ENCODE data around the gene IRF4. TPM values are rescaled to one million over a fixed set of nuclear protein-coding genes. Genes with fewer than 3 reads are reported as not detected.

Gene IRF4
- polyA plus RNA-seq, 4 donors, result 0.14 to 0.23 (median 0.17) TPM

- DNase-seq (ENCODE audit: low read depth in 4 of 4, low spot score in 3 of 4), result no peak
Measured at GRCh38 chr6:379410-380181, 12.0 kb upstream of the IRF4 start.

DNA sequence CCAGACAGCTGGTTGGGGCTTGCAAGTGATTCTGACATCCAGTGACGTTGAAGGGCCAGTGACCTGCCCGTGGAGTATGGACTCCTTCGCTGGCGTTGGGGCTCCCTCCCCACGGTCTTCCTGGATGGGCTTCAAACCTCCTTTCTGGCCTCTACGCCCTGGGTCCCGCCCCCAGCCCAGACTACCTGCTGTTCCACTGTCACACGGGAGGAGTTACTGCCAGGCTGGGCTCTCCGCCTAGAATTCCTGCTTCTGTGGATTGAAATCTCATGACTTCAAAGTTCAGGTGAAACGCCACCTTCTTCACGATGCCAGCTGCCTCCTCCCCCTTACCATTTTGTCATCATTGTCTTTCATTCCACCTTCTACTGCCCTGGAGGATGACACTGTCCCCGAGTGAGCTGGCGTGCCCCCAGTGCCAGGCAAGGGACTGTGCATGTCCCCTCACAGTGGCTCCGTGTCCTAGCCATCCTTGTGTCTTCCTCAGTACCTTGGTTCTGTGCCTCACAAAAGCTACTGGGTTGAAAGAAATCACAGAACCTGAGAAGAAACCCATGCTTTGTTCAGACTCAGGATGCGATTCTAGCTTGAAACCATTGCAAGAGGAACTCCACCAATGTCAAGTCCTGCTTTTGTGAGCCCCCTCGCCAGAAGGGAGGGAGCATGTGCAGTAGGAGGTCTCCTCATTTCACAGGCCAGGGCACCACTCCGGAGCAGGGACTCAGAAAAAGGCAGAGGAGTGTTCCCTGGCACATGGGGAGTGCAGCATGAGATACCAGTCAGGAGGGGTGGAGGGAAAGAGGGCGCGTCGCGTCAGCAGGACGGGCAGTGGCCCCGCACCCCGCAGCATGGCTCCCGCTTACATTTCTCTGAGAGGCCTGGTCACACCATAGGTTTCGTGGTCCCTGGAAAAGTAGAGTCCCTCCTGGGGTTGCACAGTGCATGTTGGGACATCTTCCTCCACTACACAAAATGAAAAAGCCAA lies 11.0 kb upstream of the IRF4 start:
- no peak for DNase-seq (ENCODE audit: low read depth in 4 of 4, low spot score in 3 of 4)

DNA sequence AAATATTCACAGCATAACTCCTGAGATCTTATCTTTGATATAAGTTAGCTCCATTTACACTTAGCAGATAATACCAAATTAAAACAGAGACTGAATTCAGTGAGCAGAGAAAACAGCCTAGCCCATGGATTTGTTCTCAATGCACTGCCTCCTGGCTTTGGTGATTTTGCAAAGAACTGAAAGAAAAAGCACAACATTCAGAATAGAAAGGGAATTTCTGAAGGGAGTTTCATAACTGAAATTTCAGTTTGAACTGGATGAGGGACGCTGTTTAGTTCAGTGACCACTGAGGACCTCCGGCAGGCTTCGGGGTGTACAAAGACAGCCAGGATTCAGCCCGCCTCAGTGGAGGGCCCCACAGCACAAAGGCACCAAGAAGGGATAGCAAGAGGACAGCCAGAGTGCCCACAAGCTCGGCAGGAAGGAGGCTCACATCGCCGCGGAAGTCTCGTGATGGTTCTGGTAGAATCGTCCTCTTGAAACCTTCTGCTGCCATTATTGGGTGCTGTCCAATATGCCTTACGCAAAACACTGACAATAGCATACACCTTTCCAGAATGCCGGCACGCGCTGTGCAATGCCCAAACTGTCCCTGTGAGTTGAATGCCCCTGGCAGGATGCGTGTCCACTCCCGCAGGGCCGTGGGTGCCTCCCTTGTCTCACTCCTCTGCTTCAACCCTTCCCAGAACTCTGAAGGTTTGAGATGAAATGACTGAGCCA lies 9.7 kb upstream of the IRF4 start:
- no peak for DNase-seq (ENCODE audit: low read depth in 4 of 4, low spot score in 3 of 4)

DNA sequence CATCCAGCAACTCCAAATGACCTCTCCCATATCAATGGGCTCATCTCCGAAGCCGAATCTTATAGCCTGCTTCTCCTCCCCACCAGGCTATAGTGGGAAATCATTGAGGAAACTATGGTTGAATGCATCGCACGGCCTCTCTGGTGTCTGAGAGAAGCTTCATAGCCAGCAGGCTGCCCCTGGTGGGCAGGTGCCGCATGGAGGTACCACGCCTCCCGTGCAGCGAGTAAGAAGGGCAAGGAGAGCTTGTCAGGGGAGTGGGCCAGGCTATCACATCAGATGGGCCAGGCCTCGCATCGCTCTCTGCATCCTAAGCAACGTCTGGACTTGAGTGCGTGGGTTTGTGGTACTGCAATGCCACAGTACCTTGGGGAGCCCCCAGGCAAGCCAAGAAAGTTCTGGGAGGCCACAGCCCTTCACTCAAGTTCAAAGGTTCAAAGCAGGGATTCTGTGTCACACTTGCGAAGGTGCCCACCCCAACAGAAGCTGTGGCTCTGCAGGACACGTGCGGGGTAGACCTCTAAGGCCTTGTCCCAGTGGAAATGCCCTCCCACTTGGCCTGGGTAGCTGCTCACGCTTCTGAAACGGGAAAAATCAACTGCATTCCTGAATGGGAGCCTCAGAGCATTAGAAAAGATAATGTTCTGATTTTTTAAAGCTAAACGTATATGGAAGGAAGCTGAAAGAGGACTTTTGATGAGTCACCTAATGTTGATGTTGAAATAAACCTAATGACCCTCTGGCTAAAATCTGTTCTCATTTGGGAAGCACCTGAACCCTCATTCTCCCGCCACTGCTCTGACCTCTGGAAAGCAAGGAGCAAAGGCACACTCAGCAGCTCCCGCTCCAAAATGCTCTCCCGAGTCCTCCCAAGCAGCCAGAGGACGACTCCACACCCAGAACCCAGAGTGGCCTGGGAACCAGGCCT lies 8.4 kb upstream of the IRF4 start:
- DNase-seq (ENCODE audit: low read depth in 4 of 4, low spot score in 3 of 4), result no peak

GRCh38 chr6:383856-384255 lies 7.7 kb upstream of the IRF4 start:
- no peak for DNase-seq (ENCODE audit: low read depth in 4 of 4, low spot score in 3 of 4)

- DNase-seq (ENCODE audit: low read depth in 4 of 4, low spot score in 3 of 4), result no peak
Measured at GRCh38 chr6:384898-385297, 6.7 kb upstream of the IRF4 start.

DNA sequence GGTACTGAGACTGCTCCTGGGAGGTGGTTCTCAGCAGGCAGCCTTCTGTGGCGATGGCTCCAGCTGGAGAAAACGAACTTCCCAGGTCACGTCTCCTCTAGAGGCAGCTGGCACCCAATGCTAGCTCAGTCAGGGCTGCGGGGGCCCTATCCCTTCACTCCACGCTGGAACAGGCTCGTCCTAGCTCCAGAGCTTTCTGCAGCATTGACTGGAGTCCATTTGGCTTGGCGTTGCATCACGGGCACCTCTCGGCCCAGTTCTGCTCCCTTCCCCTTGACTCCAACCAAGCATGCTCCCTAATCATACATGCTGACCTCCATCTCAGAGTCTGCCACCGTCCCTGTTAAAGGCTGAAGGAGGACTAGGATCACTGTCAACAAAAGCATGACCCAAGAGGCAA lies 5.9 kb upstream of the IRF4 start:
- DNase-seq (ENCODE audit: low read depth in 4 of 4, low spot score in 3 of 4), result no peak

GRCh38 chr6:386688-387266 lies 4.8 kb upstream of the IRF4 start:
- no peak for DNase-seq (ENCODE audit: low read depth in 4 of 4, low spot score in 3 of 4)

- DNase-seq (ENCODE audit: low read depth in 4 of 4, low spot score in 3 of 4), result no peak
Measured at GRCh38 chr6:387293-387741, 4.2 kb upstream of the IRF4 start.

DNA sequence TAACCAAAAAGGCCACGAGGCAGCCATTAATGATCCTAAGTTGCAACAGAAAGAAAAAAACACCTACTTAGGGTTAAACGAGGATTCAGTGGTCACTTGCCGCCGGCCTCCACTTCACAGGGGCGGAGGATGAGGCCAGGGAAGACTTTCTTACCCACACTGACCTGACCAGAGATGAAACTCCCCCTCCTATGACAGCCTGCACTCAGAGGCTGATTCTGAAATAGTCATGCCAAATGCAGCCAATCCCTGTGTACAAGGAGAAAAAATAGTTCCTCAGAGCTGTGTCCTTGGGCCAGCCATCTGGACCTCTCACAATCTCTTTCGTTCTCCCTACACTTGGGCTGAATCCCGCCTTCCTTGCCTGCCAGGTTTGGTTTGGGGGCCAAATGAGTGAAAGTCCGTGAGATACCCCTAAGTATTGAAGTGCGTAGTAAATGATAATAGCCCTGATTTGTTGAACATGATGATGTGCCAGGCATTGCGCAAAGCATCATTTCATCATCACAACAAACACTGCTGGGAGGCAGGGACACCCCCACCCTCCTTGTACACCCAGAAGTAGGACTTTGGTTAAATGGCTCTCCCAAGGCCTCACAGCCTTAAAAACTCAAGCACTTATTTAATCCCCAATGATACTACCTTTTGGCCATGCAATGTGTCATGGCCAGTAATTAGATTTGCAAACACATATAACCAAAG lies 3.2 kb upstream of the IRF4 start:
- DNase-seq (ENCODE audit: low read depth in 4 of 4, low spot score in 3 of 4), result no peak

DNA sequence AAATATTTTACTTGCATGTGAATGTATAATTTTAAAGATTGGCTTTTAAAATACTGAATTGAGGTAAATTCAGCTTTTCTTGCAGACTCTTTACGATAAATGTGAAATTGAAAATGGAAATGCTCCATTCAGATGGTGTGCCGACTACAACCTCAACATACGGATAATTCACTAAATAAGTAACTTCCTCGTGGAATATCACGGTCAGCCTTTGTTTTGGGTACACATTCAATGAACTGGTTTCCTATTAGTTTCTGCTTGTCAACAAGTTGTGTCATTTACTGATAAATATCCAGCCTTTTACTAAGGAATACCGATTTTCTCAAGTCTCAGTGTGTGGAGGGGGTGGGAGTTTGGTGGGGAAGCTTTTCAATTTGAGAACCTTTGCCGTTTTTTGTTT lies 2.4 kb upstream of the IRF4 start:
- no peak for DNase-seq (ENCODE audit: low read depth in 4 of 4, low spot score in 3 of 4)

GRCh38 chr6:389622-390021 lies 1.9 kb upstream of the IRF4 start:
- DNase-seq (ENCODE audit: low read depth in 4 of 4, low spot score in 3 of 4), result no peak

DNA sequence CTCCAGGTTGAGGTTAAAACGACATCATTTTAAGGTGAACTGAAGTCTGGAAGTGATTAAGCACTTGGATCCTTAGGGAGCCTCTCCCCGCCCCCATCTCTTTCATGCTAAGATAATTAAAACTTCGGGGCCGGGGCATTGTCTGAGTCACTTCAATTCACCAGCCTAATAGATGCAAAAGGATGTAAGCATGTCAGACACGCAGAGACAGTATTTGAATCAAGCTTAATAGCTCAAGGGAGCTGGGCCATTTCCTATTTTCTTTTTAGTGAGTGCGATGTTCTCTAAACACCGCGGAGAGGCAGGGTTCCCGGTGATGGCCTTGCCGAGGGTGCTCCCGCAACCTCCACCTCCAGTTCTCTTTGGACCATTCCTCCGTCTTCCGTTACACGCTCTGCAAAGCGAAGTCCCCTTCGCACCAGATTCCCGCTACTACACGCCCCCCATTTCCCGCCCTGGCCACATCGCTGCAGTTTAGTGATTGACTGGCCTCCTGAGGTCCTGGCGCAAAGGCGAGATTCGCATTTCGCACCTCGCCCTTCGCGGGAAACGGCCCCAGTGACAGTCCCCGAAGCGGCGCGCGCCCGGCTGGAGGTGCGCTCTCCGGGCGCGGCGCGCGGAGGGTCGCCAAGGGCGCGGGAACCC lies 516 bp upstream of the IRF4 start:
- DNase-seq (ENCODE audit: low read depth in 4 of 4, low spot score in 3 of 4), result no peak

- no peak for DNase-seq (ENCODE audit: low read depth in 4 of 4, low spot score in 3 of 4)
Measured at GRCh38 chr6:392441-393390, 1.2 kb downstream of the IRF4 start.

DNA sequence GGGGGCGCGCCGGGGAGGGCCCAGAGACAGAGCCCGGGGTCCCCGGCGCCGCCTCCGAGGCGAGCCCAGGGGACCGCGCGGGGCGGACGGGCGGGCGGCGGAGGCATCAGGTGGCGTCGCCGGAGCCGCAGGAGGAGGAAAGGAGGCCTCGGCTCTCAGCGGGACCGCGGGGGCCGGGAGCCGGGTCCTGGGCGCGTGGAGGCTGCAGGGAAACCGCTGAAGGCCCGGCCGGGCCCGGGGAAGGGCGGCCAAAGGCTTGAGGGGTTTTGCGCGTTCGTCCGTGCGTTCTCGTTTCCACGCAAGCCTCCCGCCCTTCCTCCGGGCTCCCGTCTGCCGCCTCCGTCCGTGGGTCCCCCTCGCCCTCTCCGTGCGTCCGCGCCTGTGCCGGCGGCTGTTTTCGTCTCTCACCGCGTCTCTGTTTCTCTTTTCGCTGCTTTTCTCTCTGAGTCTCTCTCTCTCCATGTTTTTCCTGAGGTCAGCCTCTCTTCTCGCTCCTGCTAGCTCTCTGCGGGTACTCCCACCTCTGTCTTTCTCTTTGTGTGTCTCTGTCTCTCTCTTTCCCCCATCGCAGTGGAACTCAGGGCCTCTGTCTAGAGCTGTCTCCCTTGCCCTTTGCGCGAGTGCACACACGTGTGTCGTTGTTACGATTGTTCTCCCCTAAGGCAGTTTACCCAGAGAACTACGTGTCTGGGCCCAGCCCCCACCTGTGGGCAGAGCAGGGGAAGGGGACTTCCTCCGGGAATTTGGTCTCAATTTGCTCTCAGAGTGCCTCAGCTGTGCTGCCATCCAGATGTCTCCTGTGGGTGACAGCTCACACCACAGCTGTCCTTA lies 2.1 kb downstream of the IRF4 start:
- DNase-seq (ENCODE audit: low read depth in 4 of 4, low spot score in 3 of 4), result no peak

DNA sequence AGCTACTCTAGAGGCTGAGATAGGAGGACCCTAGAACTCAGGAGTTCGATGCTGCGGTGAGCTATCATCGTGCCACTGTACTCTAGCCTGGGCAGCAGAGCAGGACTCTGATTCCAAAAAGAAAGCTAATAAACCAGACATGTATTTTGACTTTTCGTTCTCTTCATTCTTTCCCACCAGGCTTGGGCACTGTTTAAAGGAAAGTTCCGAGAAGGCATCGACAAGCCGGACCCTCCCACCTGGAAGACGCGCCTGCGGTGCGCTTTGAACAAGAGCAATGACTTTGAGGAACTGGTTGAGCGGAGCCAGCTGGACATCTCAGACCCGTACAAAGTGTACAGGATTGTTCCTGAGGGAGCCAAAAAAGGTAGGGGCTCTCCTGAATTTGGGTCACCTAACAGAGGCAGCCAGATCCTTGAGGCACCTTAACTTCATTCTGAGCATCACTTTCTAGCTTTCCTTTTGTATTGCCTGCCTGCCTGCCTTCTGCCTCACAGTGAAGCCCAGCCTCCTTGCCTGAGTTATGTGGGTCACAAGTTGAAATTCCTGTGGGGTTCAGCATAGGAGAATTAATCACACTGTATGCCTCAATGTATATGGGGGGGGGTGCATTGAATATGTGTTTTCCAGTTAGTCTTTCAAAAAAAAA lies 3.2 kb downstream of the IRF4 start:
- DNase-seq (ENCODE audit: low read depth in 4 of 4, low spot score in 3 of 4), result no peak

Data from right renal pelvis (tissue), 4 donors.